ENCODE data around the gene CNOT11. TPM values are rescaled to one million over a fixed set of nuclear protein-coding genes. Genes with fewer than 3 reads are reported as not detected.

CNOT11 gene
- total and polyA plus RNA-seq, 2 of the 8 experiments (the other 6 are each of a cell fraction or from before 2014, with no cell fraction given) = 41.5 to 54.6 TPM

DNA sequence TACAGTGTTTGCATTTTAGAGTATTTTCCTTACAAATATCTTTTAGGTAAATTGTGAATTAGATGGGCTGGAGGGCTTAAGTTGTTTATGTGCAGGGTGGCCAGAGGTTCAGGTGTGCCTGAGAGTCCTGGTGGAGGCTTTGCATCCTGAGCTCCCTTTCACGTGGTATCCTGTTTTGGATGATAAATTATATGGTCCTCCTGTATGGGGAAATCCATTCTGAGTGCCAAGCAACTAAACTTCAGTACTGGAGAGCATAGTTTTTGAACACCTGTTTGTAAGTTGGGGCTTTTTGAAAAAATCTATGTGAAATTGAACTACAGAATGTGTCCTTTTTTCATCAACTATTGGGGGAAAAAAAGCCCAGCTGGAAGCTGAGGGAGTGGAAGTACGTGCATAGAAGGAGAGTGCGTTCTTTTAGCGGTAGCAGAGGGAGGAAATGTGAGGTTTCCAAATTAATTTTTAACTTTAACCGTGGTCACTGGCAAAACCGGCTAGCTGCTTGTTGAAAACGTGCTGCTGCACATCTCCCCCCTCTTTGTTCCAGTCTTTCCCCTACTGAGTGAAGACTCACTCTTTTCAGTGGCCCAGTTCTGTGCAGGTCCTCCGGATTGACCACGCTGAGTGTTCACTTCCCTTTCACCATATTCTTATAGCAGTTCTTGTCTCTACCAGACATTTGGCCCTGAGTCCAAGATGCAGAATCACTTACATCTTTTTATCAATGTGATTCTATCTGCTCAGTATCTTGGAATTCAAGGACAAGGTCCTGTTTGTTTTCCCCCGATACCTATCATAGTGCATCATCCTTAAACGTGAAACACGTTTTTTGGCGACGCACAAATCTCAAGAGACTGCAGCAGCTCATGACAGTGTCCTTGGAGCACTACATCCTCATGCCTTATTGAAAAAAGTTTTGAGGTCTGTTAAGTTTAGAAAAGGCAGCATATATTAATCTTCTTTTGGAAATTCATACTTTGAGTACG lies 15.3 kb downstream of the CNOT11 start (continued):
- TF ChIP-seq TBP (IDR thresholded peaks at IDR 0.05; ENCODE audit: low read depth, low read length) (no peak), EGR1 (IDR thresholded peaks at IDR 0.05; ENCODE audit: borderline replicate concordance, low read depth, low read length) (no peak), JUND (IDR thresholded peaks at IDR 0.05; ENCODE audit: low read length) (no peak), ASH2L (IDR thresholded peaks at IDR 0.05; ENCODE audit: low read length) (no peak)
